ENCODE data around the gene VENTX. TPM values are rescaled to one million over a fixed set of nuclear protein-coding genes. Genes with fewer than 3 reads are reported as not detected.

Gene VENTX
- total and polyA plus RNA-seq, 2 of the 4 experiments (the other 2 are of a cell fraction): not detected

- Histone ChIP-seq H2AK5ac (ENCODE audit: low read depth, low read length) (no peak overlapping the region), H3K23ac (ENCODE audit: low read depth, low read length) (no peak overlapping the region), H3K18ac (ENCODE audit: low read depth, low read length) (no peak overlapping the region), H3K4me1 (ENCODE audit: control insufficient read depth, insufficient read depth, low read length) (no peaks in the 10 kb centered on the region), H3K9ac (ENCODE audit: low read depth, low read length) (no peak overlapping the region), H3K4ac (ENCODE audit: low read depth, low read length) (no peak overlapping the region), H3K14ac (replicated peaks; ENCODE audit: low read depth, low read length) (no peak overlapping the region), H4K8ac (ENCODE audit: low read depth in 2 of 2, low read length in 2 of 2) (no peak overlapping the region), H4K91ac (ENCODE audit: insufficient read depth, low read depth, low read length) (no peak overlapping the region), H3K36me3 (ENCODE audit: control insufficient read depth, insufficient read depth, low read length) (no peaks in the 10 kb centered on the region), H2BK120ac (ENCODE audit: low read depth, low read length) (no peak overlapping the region), H4K5ac (ENCODE audit: low read depth, low read length) (no peak overlapping the region), H2AK9ac (replicated peaks; ENCODE audit: low read depth, low read length, poor library complexity) (no peak overlapping the region), H3K27ac (ENCODE audit: insufficient read depth, low read length) (no peak overlapping the region), H3K4me3 (ENCODE audit: insufficient read depth, low read depth, low read length) (no peak overlapping the region), H2BK20ac (ENCODE audit: low read depth, low read length) (no peak overlapping the region), H3K4me2 (ENCODE audit: low read depth, low read length) (no peak overlapping the region), H3K56ac (ENCODE audit: extremely low read depth, insufficient read depth, low read length) (no peak overlapping the region), H3K9me1 (ENCODE audit: insufficient read depth, low read length) (no peaks in the 10 kb centered on the region), H3K27me3 (ENCODE audit: control insufficient read depth, insufficient read depth, low read length) (peaks cover 31% of the 10 kb centered on the region), H2BK15ac (ENCODE audit: low read depth, low read length) (no peak overlapping the region), H3K79me1 (ENCODE audit: low read depth in 1 of 2, low read length in 2 of 2) (no peaks in the 10 kb centered on the region), H4K20me1 (ENCODE audit: insufficient read depth, low read length) (no peaks in the 10 kb centered on the region), H2AFZ (replicated peaks; ENCODE audit: low read length, poor library complexity) (no peak overlapping the region), H3K9me3 (ENCODE audit: control insufficient read depth, insufficient read depth, low read length) (no peaks in the 10 kb centered on the region), H2BK5ac (ENCODE audit: low read depth, low read length, poor library complexity, severe bottlenecking) (no peak overlapping the region)
- WGBS, 2 experiments (ENCODE audit: extremely low coverage in 2 of 2, insufficient read length in 1 of 2): 57% methylated on average over 19 of the region's 30 CpGs; no CpG with 5 or more reads in 1 of the 2 experiments
- TF ChIP-seq RAD21 (IDR thresholded peaks at IDR 0.05; ENCODE audit: low read length) (no peak), ELK1 (IDR thresholded peaks at IDR 0.05; ENCODE audit: borderline replicate concordance, low read depth, low read length) (no peak), CHD1 (IDR thresholded peaks at IDR 0.05; ENCODE audit: low read depth, low read length) (no peak), USF2 (IDR thresholded peaks at IDR 0.05; ENCODE audit: low read depth, low read length) (no peak), CTCF (conservative IDR thresholded peaks at IDR 0.05; ENCODE audit: low read depth, low read length) (no peak), SMC3 (IDR thresholded peaks at IDR 0.05; ENCODE audit: low read depth, low read length) (no peak)
- ATAC-seq (ENCODE audit: low read depth) (no peak), DNase-seq (no peak)
- ChIA-PET CTCF (no interaction called here), POLR2A (ENCODE audit: unreplicated experiment) (no interaction called here)
- BruUV-seq (replicated peaks): no TSS peak
- dilution Hi-C loops (cut with HindIII; ENCODE audit: low sequenced_read_pairs, unreplicated experiment): no loop called here
- intact Hi-C loops (cut with micrococcal nuclease): no loop called here
- in situ Hi-C loops (cut with MboI; ENCODE audit: low sequenced_read_pairs): no loop called here
These were observed 11.3 kb upstream of the VENTX start for GRCh38 chr10:133226251-133226808.
